GM19438 (cell line): ENCODE data around the gene EXOC4.

Experiments used
- ATAC-seq: cut with Tn5 transposase; IDR thresholded peaks from one replicate; pipeline ENCODE4 v1.9.1; 2021; ENCODE audit warnings: low read depth; ENCODE audit not compliant: unreplicated experiment

EXOC4 gene

DNA sequence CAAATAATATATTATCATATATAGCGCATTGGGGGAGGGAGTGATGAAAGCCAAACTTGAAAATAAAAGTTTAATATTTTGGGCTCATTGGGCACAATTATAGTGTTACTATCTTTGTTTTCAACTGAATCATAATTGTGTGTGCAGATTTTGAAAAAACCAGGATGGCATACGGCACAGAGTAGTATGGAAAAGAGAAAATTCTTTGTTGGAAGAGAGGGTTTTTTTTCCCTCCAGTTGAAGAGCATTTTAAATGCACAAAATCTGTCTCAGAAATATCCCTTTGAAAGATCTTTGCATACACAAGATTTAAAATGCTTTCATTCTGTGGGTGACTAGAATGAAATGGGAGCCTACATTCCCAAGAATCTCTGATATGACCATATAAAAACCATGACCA is 269.6 kb downstream of the EXOC4 start:
- ATAC-seq = no peak

DNA sequence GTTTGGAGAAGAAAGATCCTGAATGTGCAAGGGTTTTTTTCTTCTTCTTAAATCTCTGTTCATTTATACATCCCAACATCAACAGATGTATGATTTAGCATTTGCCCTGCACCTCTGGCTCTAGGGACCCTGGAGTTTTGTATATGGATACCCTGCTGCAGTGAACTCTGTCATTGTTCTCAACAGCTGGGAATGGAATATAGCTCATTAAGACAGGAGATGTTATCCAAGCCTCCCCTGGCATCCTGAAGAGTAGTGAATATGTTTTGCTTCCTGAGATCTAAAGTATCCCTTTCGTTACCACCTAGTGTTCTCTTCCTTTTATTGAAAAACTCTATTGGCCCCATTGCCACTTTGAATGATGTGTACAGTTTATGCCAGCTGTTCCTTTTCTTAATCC is 275.9 kb downstream of the EXOC4 start:
- no peak for ATAC-seq

DNA sequence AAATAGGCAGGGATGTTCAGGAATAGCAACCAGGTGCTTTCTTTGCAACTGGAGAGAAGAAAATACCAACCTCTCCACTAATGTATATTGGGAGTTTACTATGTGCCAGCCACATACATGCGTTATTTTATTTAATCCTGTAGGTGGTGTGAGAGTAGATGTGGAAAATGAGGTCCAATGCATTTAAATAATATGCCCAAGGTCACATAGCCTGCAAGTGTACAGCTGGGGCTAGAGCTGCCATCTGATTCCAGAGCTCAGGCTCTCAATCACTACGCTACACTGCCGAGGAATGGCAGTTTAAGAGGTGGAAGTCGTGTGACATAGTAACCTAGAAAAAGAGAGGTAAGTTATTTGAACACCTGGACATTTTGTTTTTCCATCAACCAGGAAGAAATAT is 277.0 kb downstream of the EXOC4 start:
- no peak for ATAC-seq

DNA sequence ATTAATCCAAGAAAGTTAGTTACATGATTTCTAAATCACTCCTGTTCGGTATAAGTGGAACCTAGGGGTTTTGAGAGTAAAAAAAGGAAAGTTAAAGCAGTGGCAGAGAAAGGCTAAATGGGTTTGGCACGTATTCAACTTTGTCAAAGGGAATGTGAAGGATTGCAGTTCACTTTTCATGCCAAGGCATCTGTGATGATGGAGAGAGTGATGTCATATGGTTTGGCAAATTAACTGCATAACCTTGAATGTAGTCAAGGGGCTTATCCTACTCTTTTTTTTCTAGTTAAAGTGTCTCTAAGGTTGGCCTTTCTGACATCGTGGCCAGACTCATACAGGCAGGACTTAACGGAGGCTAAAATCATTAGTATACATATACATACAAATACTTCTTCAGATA is 277.8 kb downstream of the EXOC4 start:
- no peak for ATAC-seq

DNA sequence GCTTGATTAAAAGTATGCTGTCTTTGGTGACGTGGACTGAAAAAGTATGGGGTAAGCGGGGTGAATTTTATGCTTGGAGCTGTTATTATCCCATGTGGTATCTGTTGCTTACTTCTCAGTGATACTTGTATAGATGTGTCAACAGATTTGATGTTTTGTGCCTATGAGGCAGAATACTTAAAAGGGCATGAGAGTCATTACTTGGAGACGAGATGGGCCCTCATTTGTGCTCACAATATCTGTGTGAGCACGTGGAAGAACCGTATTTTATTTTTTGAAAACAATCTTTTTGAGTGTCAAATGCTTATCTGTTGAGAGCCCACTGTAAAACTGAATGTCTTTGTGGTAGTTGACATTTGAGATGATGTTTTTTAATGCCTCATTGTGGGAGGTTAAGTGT is 281.9 kb downstream of the EXOC4 start:
- no peak for ATAC-seq

DNA sequence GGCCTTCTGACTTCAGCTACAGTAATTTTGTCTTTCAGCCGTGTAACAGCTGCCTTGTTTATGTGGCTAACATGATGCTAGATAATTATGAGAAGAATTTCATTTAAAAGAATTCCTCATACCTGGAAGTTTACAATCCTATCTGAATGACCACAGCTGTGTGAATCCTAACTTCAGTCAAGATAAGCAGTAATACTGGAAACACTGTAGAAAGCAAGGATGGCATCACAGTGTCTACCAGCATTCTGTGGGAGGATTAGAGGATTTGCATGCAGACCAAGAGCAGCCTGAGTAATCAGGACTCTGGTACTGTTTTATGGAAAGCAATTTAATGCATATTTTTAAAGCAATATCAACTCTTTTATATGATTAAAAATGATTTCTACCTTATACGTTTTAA is 282.4 kb downstream of the EXOC4 start:
- ATAC-seq = no peak

DNA sequence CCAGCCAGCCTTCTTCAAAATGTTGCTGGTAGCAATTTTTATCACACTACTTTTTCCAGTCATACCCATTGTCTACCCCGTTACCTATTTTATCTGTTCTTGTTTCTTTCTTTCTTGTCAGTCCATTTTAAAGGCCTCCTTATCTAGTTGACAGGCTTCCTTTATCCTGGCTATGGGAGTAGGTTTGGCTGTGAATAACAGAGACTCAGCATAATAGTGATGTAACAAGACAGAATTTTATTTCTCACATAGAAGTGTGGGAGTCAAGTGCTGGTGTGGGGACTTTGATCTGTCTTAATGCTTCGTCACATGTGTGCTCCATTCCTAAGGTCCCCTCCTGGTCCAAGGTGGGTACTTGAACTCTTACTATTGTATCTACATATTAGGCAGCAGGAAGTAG is 283.6 kb downstream of the EXOC4 start:
- ATAC-seq = no peak

DNA sequence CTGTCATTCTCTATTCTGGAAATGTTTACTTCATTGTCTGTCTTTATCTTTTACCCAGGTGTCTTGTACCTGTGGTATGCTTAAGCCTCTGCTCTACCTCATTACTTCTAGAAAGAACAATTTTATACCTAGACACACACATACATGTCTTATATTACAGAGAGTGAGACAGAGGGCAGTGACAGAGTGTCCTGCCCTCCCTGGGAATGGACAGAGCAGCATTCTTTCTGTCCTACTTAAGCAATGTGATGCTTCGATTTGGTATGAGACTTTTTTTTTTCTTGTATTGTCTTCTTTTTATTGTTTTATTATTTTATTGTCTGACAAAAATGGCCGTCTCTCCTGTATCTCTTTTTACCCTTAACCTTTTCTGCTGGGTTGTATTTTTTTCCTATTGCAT is 286.1 kb downstream of the EXOC4 start:
- ATAC-seq = no peak

DNA sequence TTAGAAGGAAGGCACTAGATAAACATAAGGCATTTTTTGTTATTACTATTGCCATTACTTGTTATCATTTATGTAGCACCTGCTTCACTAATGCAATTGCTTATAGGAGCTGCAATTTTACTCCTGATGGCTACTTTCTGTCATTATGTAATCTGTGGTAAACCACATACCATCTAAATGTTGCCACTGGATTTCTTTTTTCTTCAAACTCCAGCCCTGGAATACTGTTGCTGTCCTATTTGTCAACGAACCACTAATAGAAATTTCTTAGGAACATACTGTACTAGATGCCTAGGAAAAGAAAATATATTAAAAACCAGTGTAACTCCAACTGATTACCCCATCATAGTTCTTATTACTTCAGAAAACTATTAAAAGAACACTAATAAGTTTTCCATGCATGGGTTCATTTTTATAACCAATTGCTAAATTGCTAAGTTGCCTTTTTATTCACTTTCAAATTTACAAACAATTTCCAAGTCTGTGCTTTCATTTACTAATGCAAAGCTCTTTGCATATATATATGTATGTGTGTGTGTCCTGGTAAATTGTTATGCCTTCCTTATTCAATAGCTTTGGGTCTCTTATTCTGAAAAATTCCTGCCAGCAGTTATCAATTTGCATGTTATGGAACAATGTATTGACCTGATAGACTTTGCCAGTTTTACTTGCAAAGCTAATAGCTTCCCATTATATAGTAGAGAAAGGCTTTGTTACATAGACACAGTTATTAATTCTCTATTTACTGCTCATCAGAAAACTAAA is 287.4 kb downstream of the EXOC4 start:
- no peak for ATAC-seq

DNA sequence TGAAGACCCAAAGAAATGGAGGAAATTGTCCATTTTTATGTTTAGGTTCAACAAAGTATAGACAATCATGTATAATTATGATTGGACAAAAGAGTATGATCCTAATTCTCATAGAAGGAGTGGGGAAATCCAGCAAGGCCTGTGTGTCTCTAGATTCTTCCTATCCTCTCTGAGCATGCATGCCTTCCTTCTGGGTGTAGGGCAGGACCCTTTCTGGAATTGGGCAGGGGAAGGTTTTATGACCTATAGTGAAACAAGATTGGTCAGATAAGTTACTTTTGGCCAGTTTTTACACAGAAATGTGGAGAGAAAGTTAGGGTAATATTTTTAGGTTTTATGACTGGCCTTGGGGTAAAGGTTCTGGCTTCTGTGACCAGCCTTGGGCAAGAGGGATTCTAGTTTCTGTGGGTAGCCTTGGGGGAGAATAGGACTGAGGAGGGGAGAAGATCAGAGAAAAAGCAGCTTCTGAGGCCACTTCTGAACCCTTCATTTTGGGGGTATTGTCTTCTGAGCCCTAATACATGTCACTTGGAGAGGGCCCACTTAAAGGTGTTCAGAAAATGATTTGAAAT is 289.4 kb downstream of the EXOC4 start:
- ATAC-seq = no peak

DNA sequence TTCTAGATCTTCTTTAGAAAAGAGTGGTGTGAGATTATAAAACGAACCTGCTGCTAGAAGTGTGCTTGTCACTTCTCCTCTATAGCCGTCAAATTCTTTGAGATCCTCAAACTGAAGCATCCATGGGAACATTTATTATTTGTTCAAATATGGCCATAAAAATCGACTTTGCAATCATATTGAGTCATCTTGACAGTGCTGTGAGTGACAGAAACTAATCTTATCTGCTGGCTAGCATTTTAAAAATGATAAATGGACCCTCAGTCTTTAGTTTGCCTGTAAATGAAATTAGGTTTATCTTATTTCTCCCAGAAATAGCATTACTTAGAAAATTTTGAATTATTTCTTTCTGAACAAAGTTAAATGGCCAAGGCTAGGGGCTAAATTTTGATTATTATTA is 290.8 kb downstream of the EXOC4 start:
- ATAC-seq = no peak

DNA sequence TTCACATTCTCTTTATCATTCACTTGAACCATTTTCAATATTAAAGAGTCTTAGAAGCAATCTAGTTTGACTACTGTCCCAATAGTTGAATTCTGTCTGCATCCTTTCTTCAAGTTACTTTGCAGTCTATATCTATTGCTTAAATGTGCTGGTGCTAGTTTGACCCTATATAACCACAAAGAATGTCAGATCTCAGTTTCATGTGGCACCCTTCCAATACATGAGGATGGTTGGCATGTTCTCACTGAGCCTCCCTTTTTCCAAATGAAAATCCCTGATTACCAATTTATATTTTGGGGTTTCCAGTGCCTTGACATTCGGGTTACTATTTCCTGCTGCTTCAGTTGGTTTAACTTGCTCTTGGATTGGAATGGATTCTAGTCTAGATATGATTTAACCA is 292.7 kb downstream of the EXOC4 start:
- ATAC-seq = no peak

DNA sequence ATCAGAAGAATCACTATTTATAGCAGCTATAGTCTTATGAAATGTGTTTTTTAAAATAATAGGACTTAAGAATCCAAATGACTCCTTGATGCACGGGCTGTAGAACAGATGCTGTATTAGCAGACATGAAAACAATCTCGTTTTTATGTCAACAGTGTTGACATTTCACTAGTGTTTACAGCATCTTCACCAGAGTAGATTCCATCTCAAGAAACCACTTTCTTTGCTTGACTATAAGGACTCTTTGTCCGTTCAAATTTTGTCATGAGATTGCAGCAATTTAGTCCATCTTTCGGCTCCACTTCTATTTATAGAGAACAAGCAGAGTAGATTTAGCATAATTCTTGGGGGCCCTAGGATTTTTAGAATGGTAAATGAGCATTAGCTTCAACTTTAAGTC is 295.1 kb downstream of the EXOC4 start:
- ATAC-seq = no peak

DNA sequence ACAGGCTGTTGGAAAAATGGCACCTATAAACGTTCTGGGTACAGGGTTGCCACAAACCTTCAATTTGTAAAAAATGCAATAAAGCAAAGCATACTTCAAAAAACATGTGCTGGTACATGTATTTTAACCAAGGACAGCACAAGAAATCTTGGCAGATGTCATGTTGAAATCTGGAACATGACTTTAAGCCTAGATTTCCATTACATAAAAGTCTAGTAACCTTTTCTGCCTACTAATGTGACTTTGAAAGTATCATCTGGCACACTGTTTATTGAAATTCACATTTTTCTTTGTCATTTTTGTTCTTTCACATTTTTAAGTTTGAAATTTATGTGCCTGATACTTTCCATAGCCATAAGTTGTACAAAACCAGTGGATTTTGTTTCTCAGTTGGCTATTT is 296.8 kb downstream of the EXOC4 start:
- no peak for ATAC-seq

DNA sequence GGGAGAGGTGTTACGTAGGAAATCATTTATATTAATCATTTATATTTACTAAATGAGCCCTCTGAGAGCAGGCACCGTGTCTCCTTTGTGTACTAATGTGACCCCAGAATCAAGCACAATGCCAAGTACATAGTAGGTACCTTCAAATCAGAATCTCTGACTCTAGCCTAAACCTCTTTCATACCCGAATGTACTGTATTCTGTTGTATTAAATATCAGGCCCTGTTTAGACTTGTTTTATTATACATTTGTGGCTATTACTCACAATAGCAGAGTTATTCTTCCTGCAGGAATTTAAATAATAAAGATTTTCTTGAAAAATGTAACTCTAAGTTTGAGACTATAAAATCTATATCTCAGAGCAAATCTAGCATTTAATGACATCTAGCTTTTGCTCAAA is 297.3 kb downstream of the EXOC4 start:
- no peak for ATAC-seq

DNA sequence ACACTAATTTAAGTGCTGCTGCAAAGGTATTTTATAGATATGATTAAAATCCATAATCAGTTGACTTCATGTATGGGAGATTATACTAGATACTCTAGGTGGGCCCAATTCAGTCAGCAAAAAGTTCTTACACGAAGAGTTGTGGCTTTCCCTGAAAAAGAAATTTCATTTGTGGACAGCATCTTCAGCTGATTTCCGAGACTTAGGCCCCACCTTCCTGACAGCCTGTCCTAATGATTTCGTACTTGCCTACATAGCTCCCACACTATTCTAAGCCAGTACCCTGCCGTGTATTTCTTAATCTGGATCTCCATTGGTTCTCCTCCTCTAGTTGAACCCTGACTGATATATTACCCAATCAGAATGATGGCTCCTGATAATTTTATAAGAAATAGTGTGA is 297.9 kb downstream of the EXOC4 start:
- ATAC-seq = no peak

DNA sequence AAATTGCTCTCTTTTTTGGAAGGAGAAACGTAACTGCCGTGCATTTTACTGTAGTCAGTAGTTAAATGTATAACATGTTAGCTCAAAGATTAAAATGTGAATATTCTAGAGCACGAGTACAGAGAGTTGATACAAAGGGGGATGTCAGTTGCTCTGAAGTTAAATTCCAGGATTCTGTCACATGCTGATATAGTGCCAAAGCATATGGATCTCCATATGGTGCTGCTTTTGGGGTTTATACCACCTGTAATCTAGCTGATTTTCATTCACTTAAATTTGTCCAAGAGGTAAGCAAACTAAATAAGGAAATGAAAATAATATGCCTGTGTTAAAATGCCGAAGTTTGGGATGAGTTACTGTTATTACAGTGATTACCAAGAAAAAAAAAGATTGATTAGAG is 298.6 kb downstream of the EXOC4 start:
- no peak for ATAC-seq

DNA sequence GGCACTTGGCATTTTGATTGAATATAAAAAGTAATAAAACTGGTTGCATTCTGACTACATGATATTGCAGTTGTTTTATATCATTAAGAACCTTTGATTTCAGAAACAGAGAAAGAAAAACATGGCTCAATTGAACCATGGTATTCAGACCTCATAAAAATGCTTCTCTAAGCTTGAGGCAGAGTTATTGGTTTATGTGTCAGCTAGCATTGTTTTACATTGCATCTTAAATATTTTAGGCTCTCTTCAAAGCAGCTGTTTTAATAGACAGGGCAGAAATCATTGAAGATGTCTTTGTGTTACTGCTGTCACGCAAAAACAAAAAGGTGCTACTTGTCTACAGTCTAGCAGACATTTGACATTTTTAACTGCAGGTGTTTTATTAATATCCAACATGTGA is 299.2 kb downstream of the EXOC4 start:
- ATAC-seq = no peak

DNA sequence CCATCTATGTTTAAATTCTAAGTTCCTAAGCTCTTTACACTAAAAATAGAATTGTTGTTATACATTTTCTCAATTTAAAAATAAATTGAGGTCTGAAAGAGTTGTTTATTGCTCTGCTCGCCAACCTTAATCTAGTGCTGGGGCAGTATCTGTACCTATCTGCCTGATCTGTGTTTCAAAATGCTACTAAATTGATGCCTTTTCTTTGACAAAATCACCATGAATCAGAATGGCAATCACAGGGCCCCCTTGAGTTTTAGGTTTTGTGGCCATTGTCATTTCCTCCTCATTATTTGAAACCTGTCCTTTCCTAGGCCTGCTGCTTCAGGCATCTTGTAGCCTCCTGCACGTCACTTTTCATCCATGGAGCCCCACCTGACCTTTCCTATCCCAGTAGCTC is 301.5 kb downstream of the EXOC4 start:
- no peak for ATAC-seq

DNA sequence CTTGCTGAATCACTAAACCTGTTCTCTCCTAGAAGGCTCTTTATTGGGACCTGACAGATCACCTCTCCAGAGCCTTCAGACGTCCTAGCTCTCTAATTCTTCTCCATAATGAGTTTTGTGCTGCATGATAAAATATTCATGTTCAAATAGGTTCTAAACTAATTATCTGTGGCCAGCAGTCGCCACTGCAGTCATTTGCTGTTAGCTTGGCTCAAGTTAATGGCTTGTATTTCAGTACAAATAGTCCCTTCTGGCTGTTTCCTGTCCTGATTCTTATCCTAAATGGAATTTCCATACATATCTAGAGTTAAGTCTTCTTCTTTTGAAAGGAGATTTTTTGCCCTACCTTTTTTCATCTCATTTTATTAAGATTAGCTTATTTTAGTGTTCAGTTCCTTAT is 303.2 kb downstream of the EXOC4 start:
- no peak for ATAC-seq

DNA sequence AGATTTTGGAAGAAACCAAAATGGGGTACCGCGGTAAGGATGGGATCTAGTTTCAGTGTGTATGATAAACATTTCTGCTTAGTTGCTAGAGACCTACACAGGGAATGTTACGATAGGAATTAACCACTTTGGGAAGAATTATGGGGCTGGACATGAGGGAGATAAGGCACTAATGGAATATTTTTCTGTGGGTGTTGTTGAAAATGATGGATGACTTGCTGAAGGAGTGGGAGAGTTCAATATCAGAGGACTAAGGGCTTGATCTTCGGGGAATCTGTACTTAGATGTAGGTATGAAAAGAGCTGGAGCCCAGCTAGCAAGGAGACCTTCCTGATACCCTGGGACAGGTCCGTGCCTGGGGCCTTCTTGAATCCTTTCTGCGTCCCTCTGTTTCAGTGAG is 303.7 kb downstream of the EXOC4 start:
- no peak for ATAC-seq

DNA sequence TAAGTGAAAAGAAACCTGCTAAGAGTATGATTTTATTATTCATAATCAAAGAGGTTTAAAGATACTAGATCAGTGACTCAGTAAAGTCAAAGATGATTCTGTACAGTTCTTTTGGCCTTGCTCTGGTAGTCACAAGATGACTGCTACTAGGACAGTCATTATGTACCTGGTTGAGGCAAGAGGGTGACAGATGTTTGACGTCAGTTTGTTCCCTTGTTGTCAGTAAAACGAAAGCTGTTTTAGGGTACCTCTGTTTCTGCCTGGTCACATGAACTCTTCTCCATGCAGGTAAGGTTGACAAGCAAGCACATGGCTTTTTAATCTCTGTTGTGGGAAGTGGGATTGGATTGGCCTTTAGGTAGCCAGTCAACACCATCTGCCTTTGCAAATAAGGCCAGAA is 308.0 kb downstream of the EXOC4 start:
- no peak for ATAC-seq

DNA sequence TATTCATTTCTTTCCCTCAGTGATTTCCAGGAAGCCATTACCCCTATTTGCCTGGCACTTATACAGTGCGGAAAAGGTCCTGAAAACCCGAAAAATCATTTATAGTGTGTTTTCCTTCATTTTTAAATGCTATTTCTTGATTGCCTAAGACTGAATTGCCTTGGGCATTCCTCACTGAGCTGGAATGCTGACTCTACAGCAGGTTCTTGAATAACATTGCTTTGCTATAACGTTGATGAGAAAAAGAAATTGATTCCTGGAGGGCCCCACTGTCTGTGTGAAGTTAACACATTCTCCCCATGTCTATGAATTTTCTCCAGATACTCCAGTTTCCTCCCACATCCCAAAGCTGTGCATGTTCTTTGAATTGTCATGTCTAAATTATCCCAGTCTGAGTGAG is 308.5 kb downstream of the EXOC4 start:
- no peak for ATAC-seq
